ENCODE results near the gene FEM1C.

FEM1C gene

DNA sequence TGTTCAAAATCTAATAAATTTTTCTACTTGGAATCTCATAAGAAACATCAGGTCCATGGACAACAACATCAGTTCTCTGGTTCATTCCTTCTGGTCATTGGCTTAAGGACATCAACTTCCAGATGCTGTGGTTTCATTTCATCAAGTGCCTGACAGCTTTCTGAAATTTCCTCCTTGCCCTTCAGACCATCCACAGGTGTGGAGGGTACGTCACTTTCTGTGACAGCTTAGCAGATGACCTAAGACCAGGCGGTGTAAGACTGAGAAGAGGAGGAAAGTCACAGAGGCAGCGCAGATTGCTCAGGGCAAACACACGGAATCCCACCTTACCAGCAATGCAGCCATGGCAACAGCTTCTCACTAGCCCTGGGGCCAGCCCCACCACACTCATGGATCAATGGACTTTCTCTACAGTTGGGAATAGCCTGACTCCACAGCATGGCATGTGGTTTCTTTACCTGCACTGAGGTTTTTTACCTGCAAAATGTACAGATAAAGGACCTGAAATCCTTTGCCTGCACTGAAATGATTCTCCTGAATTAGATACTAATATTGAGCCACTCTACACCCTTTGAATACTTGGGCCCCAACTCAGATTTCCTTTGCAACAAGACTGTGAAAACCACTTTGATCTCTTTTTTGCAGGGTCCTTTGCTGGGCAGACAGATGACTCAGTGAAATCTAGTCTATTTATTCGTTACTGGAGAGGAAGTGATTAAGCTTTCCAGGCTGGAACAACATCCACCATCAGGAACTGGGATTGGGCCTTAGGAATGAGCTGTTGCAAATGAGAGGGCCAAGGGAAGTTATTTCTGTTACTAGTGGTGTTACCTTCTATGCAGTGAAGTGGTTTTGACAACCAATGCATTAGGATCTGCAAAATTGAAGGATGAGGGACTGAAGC is 30.8 kb upstream of the FEM1C start:
- H3K4me3 ChIP-seq (ENCODE audit: low read depth, low read length), result no peak overlapping the region
- DNase-seq (ENCODE audit: low read depth), result peak; percentile 49
- TF ChIP-seq, protein P1, sequence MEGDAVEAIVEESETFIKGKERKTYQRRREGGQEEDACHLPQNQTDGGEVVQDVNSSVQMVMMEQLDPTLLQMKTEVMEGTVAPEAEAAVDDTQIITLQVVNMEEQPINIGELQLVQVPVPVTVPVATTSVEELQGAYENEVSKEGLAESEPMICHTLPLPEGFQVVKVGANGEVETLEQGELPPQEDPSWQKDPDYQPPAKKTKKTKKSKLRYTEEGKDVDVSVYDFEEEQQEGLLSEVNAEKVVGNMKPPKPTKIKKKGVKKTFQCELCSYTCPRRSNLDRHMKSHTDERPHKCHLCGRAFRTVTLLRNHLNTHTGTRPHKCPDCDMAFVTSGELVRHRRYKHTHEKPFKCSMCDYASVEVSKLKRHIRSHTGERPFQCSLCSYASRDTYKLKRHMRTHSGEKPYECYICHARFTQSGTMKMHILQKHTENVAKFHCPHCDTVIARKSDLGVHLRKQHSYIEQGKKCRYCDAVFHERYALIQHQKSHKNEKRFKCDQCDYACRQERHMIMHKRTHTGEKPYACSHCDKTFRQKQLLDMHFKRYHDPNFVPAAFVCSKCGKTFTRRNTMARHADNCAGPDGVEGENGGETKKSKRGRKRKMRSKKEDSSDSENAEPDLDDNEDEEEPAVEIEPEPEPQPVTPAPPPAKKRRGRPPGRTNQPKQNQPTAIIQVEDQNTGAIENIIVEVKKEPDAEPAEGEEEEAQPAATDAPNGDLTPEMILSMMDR (IDR thresholded peaks at IDR 0.05; ENCODE audit: low read depth, low read length, missing control alignments), result no peak

DNA sequence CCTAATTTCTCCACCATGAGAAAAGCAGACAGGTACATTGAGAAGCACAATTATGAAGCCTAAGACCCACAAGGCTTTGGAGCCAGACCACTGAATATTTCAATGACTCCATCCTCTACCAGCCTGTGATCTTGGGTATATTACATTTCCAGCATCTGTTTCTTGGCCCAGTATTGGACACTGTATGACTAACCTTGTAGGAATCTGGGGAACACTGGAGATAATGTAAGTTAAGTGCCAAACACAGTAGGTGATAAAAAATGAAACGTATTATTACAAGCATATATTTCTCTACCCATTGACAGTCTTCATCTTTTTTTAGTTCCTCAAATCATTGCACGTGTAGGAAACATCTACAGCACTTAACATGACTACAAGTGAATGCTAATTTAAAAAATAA is 28.6 kb upstream of the FEM1C start:
- no peak for DNase-seq (ENCODE audit: low read depth)
- TF ChIP-seq, protein P1 (IDR thresholded peaks at IDR 0.05; ENCODE audit: low read depth, low read length, missing control alignments), result no peak
- no peak overlapping the region for H3K4me3 ChIP-seq (ENCODE audit: low read depth, low read length)

DNA sequence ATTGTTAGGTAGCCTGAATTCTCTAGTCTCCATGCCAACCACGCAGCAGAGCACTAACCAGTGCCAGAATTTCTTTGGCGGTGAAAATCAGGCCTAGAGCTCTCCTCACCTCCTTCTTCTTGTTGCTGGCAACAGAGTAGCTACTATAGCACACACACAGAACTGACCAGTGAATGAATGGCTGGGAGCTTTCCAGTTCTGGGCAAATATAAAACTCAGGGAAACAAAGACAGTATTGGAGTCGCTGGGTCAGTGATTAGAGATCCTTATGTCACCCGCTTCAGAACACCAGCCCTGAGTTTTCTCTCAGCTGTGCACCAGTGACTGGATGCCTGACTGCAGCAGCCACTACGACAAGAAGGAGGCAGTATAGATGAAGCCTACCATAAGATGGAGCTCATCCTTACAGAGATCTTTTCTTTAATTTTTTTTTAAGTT is 26.9 kb upstream of the FEM1C start:
- H3K4me3 ChIP-seq (ENCODE audit: low read depth, low read length), result no peak overlapping the region
- no peak for DNase-seq (ENCODE audit: low read depth)
- TF ChIP-seq, protein P1 (IDR thresholded peaks at IDR 0.05; ENCODE audit: low read depth, low read length, missing control alignments), result no peak

DNA sequence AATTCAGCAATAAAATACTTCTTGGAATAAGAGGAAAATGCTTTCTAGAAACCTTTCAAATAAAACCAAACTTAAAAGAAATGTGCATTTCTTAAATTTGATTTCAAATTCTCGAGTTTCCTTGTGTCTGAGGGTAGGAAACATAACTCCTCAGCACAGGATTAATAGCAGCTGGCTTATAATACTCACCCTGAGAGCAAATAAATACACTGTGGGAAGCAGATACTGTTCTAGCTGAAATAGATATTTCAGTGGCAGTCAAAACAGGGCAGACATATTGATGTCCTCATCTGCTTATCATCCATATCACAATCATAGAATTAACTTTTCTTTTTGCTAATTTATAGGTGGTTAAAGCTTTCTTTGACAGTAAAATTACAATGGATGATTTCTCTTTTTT is 24.1 kb upstream of the FEM1C start:
- H3K4me3 ChIP-seq (ENCODE audit: low read depth, low read length), result no peak overlapping the region
- DNase-seq (ENCODE audit: low read depth), result no peak
- TF ChIP-seq, protein P1 (IDR thresholded peaks at IDR 0.05; ENCODE audit: low read depth, low read length, missing control alignments), result no peak

DNA sequence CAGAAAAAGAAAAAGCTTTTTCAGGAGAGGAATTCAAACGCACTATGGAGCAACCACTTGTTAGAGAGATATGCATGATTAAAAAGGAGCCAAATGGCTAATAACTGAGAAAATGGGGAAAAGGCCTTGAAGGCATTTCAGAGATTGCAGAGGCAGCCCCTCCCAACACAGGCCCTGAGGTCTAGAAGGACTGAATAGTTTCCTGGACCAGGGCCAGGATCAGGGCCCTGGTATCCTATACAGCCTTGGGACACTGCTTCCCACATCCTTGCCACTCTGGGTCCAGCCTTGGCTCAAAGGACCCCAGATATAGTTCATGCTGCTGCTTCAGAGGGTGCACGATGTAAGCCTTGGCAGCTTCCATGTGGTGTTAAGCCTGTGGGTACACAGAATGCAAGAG is 20.7 kb upstream of the FEM1C start:
- TF ChIP-seq, protein P1 (IDR thresholded peaks at IDR 0.05; ENCODE audit: low read depth, low read length, missing control alignments), result no peak
- DNase-seq (ENCODE audit: low read depth), result no peak
- H3K4me3 ChIP-seq (ENCODE audit: low read depth, low read length), result no peak overlapping the region

DNA sequence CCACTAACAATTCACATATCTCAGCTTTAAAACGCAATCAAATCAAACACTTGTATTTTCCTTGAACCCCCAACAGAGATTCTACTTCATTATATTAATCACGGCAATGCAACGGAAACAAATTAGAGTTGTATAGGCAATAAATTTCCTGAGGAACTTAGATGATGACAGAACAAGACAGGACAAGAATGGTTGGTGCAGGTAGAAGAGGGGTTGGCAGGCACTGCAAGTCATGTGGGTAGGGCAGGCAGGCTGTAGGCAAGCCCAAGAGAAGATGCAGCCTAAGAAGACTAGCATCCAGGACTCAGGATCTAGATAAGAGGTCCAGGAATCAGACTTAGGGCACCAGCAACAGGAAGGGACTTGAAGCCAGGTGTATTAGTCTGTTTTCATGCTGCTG is 16.6 kb upstream of the FEM1C start:
- DNase-seq (ENCODE audit: low read depth), result no peak
- TF ChIP-seq, protein P1 (IDR thresholded peaks at IDR 0.05; ENCODE audit: low read depth, low read length, missing control alignments), result no peak
- no peak overlapping the region for H3K4me3 ChIP-seq (ENCODE audit: low read depth, low read length)

DNA sequence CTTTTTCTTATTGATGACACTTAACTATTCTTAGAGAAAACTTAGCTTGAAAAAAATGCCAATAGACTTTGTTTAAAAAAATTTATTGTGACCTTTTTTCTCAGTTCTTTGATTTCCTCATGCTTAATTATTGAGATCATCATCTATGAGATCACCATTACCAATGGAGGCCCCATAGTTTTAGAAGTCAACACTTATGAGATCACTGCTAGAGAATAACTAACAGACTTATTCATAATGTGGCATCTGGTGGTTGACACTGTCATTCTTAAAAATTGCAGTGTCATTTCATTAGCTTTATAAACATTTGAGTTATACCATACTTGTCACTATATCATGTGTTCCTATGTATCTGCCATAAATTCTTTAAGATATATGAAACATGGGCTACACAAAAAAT is 14.9 kb upstream of the FEM1C start:
- H3K4me3 ChIP-seq (ENCODE audit: low read depth, low read length), result no peak overlapping the region
- TF ChIP-seq, protein P1 (IDR thresholded peaks at IDR 0.05; ENCODE audit: low read depth, low read length, missing control alignments), result no peak
- no peak for DNase-seq (ENCODE audit: low read depth)

Data from GM12864 (cell line).